ENCODE measurements around the gene RASGRP4.
A peak's percentile ranks its signal among the peaks of the same experiment; 100 is the strongest.
"Not testable (repeated sequence)": the region's sequence is repeated elsewhere in the genome, so short reads cannot be mapped to it uniquely, and the experiment has no call there.

Gene RASGRP4

GRCh38 chr19:38412491-38412890 is 13.5 kb downstream of the RASGRP4 start:
- no peak for DNase-seq

GRCh38 chr19:38411898-38412297 is 14.1 kb downstream of the RASGRP4 start:
- DNase-seq: not testable (repeated sequence)

GRCh38 chr19:38411041-38411712 is 14.8 kb downstream of the RASGRP4 start:
- no peak for DNase-seq

GRCh38 chr19:38410407-38410806 is 15.6 kb downstream of the RASGRP4 start:
- DNase-seq: not testable (repeated sequence)

- no peak for DNase-seq
Measured at GRCh38 chr19:38409631-38410133, 16.3 kb downstream of the RASGRP4 start.

- DNase-seq: no peak
Measured at GRCh38 chr19:38405276-38405675, 20.7 kb downstream of the RASGRP4 start.

GRCh38 chr19:38404858-38405257 is 21.2 kb downstream of the RASGRP4 start:
- DNase-seq: no peak

- DNase-seq: peak; percentile 81 to 94
Measured at GRCh38 chr19:38402967-38403674, 22.9 kb downstream of the RASGRP4 start, which contains the start of gene FAM98C. TSS of gene FAM98C (plus strand) at chr19:38403093. CDS start at chr19:38403154, 61 bp downstream.

GRCh38 chr19:38402623-38402966 is 23.4 kb downstream of the RASGRP4 start:
- no peak for DNase-seq

- no peak for DNase-seq
Measured at GRCh38 chr19:38401148-38401547, 24.9 kb downstream of the RASGRP4 start.

- no peak for DNase-seq
Measured at GRCh38 chr19:38400361-38400760, 25.7 kb downstream of the RASGRP4 start.

- no peak for DNase-seq
Measured at GRCh38 chr19:38399537-38399936, 26.5 kb downstream of the RASGRP4 start.

- no peak for DNase-seq
Measured at GRCh38 chr19:38399081-38399480, 26.9 kb downstream of the RASGRP4 start.

- no peak for DNase-seq
Measured at GRCh38 chr19:38395381-38396114, 30.5 kb downstream of the RASGRP4 start.

GRCh38 chr19:38394488-38394887 is 31.5 kb downstream of the RASGRP4 start:
- DNase-seq: no peak

- DNase-seq: no peak
Measured at GRCh38 chr19:38392707-38393308, 33.2 kb downstream of the RASGRP4 start.

- no peak for DNase-seq
Measured at GRCh38 chr19:38391911-38392464, 34.0 kb downstream of the RASGRP4 start.

GRCh38 chr19:38389957-38390924 is 35.8 kb downstream of the RASGRP4 start:
- no peak for DNase-seq

GRCh38 chr19:38389101-38389925 is 36.7 kb downstream of the RASGRP4 start:
- no peak for DNase-seq

GRCh38 chr19:38388349-38389100 is 37.5 kb downstream of the RASGRP4 start, which contains the start of gene SPRED3:
TSS of gene SPRED3 (plus strand) at chr19:38388697. CDS start at chr19:38390303, 1,606 bp downstream.
- no peak for DNase-seq

Measured in cerebellar nuclear complex (tissue), 1 donor.